Hepatocyte (in vitro differentiated cells): ENCODE results near the gene SLC66A2. TPM values are rescaled to one million over a fixed set of nuclear protein-coding genes. Genes with fewer than 3 reads are reported as not detected.

Experiments
- DNase-seq: peaks from one replicate; pipeline ENCODE4 v3.0.0-alpha.2; 2016; ENCODE audit warnings: low spot score
- H2AFZ ChIP-seq: fragments of 200-600 bp; sonication (generic); 2 replicates; pipeline ENCODE4 v1.6.0; 2016; ENCODE audit warnings: antibody characterized with exemption, mild to moderate bottlenecking
- H3K27ac ChIP-seq: fragments of 200-600 bp; sonication (generic); 2 replicates; pipeline ENCODE4 v1.5.1; 2016; ENCODE audit warnings: mild to moderate bottlenecking
- H3K27me3 ChIP-seq: fragments of 200-600 bp; sonication (generic); 2 replicates; pipeline ENCODE4 v1.6.1; 2016
- H3K36me3 ChIP-seq: fragments of 200-600 bp; sonication (generic); replicated peaks from 2 replicates; pipeline ENCODE4 v1.5.1; 2016; ENCODE audit warnings: low read depth; ENCODE audit not compliant: insufficient read depth
- H3K4me1 ChIP-seq: fragments of 200-600 bp; sonication (generic); 2 replicates; pipeline ENCODE4 v1.5.1; 2016; ENCODE audit warnings: mild to moderate bottlenecking, moderate library complexity; ENCODE audit not compliant: insufficient read depth
- H3K4me2 ChIP-seq: fragments of 200-600 bp; sonication (generic); 2 replicates; pipeline ENCODE4 v1.6.0; 2016
- H3K4me3 ChIP-seq: fragments of 200-600 bp; sonication (generic); 2 replicates; pipeline ENCODE4 v1.5.1; 2016; ENCODE audit warnings: mild to moderate bottlenecking
- H3K79me2 ChIP-seq: fragments of 200-600 bp; sonication (generic); 2 replicates; pipeline ENCODE4 v1.6.0; 2017; ENCODE audit warnings: mild to moderate bottlenecking
- H3K9me2 ChIP-seq: fragments of 200-600 bp; sonication (generic); replicated peaks from 2 replicates; pipeline ENCODE4 v1.6.0; 2017; ENCODE audit warnings: mild to moderate bottlenecking; ENCODE audit not compliant: insufficient read depth
- H3K9me3 ChIP-seq: fragments of 200-600 bp; sonication (generic); 2 replicates; pipeline ENCODE4 v1.5.1; 2016; ENCODE audit warnings: low read depth, mild to moderate bottlenecking
- H4K20me1 ChIP-seq: fragments of 200-600 bp; sonication (generic); 2 replicates; pipeline ENCODE4 v1.6.0; 2016; ENCODE audit warnings: mild to moderate bottlenecking; ENCODE audit not compliant: insufficient read depth, poor library complexity, severe bottlenecking
- CTCF ChIP-seq: fragments of 200-600 bp; sonication (generic); IDR thresholded peaks from 2 replicates; pipeline ENCODE4 v1.5.1; 2016; ENCODE audit warnings: antibody characterized with exemption, mild to moderate bottlenecking; ENCODE audit not compliant: poor library complexity
- EZH2 ChIP-seq: fragments of 200-600 bp; sonication (generic); IDR thresholded peaks from 2 replicates; pipeline ENCODE4 v1.6.1; 2016; ENCODE audit warnings: antibody characterized with exemption, mild to moderate bottlenecking, borderline replicate concordance
- EZH2phosphoT487 ChIP-seq: fragments of 200-600 bp; sonication (generic); IDR thresholded peaks from one replicate; pipeline ENCODE4 v1.6.1; 2018; ENCODE audit warnings: antibody characterized with exemption, mild to moderate bottlenecking, low read depth, moderate library complexity; ENCODE audit not compliant: unreplicated experiment, severe bottlenecking
- WGBS: methylation state at CpG from one replicate; pipeline ENCODE4 v1.1.6; 2016; ENCODE audit warnings: low lambda C conversion rate; ENCODE audit errors: missing lambda C conversion rate; 5-methylcytosine and 5-hydroxymethylcytosine counted together
- polyA plus RNA-seq: library from polyadenylated mRNA; unstranded; fragments of >200 nt; fragmentation: Nextera tagmentation; extraction: Ambion mirVana; gene quantifications from 2 replicates; pipeline ENCODE4 v1.2.1, GENCODE V29; 2016
- total RNA-seq: library from RNA; depleted of rRNA; stranded (reverse); fragments of >200 nt; gene quantifications from 2 replicates; pipeline ENCODE4 v1.2.3, GENCODE V29; 2014

Gene SLC66A2
- total and polyA plus RNA-seq, 2 experiments from 2014 or later = 31.1 to 36.5 TPM

GRCh38 chr18:79889569-79889968 is 61.9 kb downstream of the SLC66A2 start:
- H3K4me1 ChIP-seq = no peaks in the 10 kb centered on the region
- H3K79me2 ChIP-seq = no peaks in the 10 kb centered on the region
- H3K27ac ChIP-seq = no peak overlapping the region
- H3K9me2 ChIP-seq = no peaks in the 10 kb centered on the region
- no peak for TF ChIP-seq EZH2phosphoT487
- TF ChIP-seq EZH2 = no peak
- TF ChIP-seq CTCF = no peak
- 89% methylated on average over 14 of the region's 14 CpGs for WGBS
- no peaks in the 10 kb centered on the region for H3K36me3 ChIP-seq
- H3K9me3 ChIP-seq = peaks cover 18% of the 10 kb centered on the region
- no peak for DNase-seq
- H3K27me3 ChIP-seq = no peaks in the 10 kb centered on the region
- no peak overlapping the region for H2AFZ ChIP-seq
- H4K20me1 ChIP-seq = no peaks in the 10 kb centered on the region
- no peak overlapping the region for H3K4me2 ChIP-seq
- no peak overlapping the region for H3K4me3 ChIP-seq

GRCh38 chr18:79888016-79888415 is 63.4 kb downstream of the SLC66A2 start:
- Histone ChIP-seq H2AFZ (no peak overlapping the region), H3K9me2 (no peaks in the 10 kb centered on the region), H3K4me1 (no peaks in the 10 kb centered on the region), H3K27me3 (no peaks in the 10 kb centered on the region), H3K27ac (no peak overlapping the region), H3K4me2 (no peak overlapping the region), H3K4me3 (no peak overlapping the region), H3K79me2 (no peaks in the 10 kb centered on the region), H3K9me3 (peaks cover 6% of the 10 kb centered on the region), H3K36me3 (no peaks in the 10 kb centered on the region), H4K20me1 (no peaks in the 10 kb centered on the region)
- DNase-seq = no peak
- WGBS = 90% methylated on average over 10 of the region's 16 CpGs
- TF ChIP-seq EZH2 (no peak), EZH2phosphoT487 (no peak), CTCF (no peak)

- Histone ChIP-seq H4K20me1 (no peaks in the 10 kb centered on the region), H3K36me3 (no peaks in the 10 kb centered on the region), H2AFZ (no peak overlapping the region), H3K4me3 (no peak overlapping the region), H3K27me3 (no peaks in the 10 kb centered on the region), H3K9me2 (no peaks in the 10 kb centered on the region), H3K4me2 (no peak overlapping the region), H3K9me3 (peaks cover 6% of the 10 kb centered on the region), H3K27ac (no peak overlapping the region), H3K4me1 (no peaks in the 10 kb centered on the region), H3K79me2 (no peaks in the 10 kb centered on the region)
- DNase-seq = no peak
- no peak for TF ChIP-seq EZH2
- no peak for TF ChIP-seq CTCF
- TF ChIP-seq EZH2phosphoT487 = no peak
- 91% methylated on average over 30 of the region's 30 CpGs for WGBS
These were observed 64.1 kb downstream of the SLC66A2 start for GRCh38 chr18:79887181-79888000.
